HFF-Myc (cell line): ENCODE data around the gene PSORS1C1.

Experiments used
- DNase-seq: peaks from one replicate; pipeline ENCODE4 v3.0.0-alpha.2; 2011; ENCODE audit warnings: low read depth; ENCODE audit errors: extremely low read depth
- H3K4me3 ChIP-seq: replicated peaks from 2 replicates; pipeline ENCODE4 v1.5.1; 2011; ENCODE audit warnings: low read depth, mild to moderate bottlenecking, control low read depth, low read length
- TF ChIP-seq, protein P1 (sequence below): IDR thresholded peaks from 2 replicates; pipeline ENCODE4 v1.5.1; 2012; ENCODE audit warnings: mild to moderate bottlenecking, low read depth, low read length, control low read depth; ENCODE audit errors: missing control alignments

Gene PSORS1C1

DNA sequence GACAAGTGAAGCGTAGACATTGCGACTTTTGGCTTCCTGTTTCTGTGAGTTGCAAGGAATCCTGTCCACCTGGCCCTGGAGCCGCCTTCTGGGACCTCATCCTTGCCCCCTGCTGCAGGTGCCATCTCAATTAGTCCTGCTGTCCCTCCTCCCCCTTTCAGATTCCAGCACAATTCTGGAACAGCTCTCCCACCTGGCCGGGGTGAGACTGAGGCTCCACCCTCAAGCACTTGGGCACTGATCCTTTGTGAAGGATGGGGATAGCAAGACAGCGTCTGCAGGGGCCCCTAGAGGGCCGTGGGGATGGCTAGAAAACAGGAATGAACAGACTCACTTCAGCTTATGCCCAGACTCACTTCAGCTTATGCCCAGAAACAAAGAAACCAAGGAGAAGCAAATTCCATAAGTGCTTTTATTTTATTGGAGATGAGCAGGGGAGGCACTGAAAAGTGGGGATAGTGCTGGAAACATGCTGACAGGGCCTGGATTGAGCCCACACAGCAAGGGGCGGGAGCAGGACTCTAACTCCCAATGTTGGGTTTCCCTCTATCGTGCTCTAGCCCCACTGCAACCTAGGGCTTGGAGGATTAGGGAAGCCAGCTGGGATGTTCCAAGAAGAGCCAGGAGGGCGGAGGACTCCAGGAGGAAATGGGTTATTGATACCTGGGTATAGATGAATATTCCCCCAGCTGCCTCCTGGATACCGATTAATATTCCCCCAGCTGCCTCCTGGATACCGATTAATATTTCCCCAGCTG, 3.6 kb upstream of the PSORS1C1 start:
- no peak for DNase-seq
- TF ChIP-seq, protein P1, sequence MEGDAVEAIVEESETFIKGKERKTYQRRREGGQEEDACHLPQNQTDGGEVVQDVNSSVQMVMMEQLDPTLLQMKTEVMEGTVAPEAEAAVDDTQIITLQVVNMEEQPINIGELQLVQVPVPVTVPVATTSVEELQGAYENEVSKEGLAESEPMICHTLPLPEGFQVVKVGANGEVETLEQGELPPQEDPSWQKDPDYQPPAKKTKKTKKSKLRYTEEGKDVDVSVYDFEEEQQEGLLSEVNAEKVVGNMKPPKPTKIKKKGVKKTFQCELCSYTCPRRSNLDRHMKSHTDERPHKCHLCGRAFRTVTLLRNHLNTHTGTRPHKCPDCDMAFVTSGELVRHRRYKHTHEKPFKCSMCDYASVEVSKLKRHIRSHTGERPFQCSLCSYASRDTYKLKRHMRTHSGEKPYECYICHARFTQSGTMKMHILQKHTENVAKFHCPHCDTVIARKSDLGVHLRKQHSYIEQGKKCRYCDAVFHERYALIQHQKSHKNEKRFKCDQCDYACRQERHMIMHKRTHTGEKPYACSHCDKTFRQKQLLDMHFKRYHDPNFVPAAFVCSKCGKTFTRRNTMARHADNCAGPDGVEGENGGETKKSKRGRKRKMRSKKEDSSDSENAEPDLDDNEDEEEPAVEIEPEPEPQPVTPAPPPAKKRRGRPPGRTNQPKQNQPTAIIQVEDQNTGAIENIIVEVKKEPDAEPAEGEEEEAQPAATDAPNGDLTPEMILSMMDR, result no peak
- no peak overlapping the region for H3K4me3 ChIP-seq

DNA sequence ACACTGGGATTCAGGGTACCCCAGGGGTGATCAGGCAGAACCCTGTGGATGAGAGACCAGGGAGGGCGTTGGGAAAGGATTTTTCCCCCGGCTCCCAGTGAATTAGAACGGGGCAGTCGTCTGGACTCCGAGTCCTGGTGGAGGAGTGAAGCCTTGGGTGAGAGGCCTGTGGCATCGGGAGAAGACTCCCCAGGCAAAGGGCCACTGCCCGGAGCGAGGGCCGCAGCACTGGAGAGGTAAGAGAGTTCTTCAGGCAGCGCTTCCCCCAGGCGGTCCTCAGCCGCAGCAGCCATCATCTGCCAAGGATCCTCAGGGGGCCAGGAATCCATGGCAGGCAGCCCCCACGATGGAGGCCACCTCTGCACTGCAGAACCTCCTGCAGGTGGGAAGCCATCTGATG, 2.9 kb upstream of the PSORS1C1 start:
- TF ChIP-seq, protein P1, result no peak
- DNase-seq, result no peak
- no peak overlapping the region for H3K4me3 ChIP-seq

DNA sequence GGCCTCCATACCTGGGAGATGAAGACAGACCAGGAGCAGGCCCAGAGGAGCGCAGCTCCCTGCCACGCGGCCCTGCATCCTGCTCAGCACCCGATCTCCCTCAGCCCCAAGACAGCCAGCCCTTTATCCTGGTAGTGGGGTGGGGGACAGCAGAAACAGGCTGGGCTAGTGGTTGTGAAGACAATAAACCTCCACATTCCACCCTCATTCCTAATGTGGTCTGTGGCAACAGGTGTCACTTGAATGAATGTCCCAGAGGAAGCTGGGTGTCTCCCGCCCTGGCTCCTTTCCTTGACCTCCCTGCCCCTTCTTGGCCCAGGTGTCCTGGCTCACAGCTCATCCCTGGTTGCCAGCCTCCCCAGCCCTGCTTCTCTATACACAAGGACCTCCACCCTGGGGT, 2.1 kb upstream of the PSORS1C1 start, which contains the start of gene C6orf15:
Gene C6orf15 (minus strand): TSS at position 98 of the 400 bp plus-strand sequence. CDS start 20 bp downstream, at position 78.
- TF ChIP-seq, protein P1, result no peak
- no peak for DNase-seq
- no peak within 1 kb of the TSS for H3K4me3 ChIP-seq

DNA sequence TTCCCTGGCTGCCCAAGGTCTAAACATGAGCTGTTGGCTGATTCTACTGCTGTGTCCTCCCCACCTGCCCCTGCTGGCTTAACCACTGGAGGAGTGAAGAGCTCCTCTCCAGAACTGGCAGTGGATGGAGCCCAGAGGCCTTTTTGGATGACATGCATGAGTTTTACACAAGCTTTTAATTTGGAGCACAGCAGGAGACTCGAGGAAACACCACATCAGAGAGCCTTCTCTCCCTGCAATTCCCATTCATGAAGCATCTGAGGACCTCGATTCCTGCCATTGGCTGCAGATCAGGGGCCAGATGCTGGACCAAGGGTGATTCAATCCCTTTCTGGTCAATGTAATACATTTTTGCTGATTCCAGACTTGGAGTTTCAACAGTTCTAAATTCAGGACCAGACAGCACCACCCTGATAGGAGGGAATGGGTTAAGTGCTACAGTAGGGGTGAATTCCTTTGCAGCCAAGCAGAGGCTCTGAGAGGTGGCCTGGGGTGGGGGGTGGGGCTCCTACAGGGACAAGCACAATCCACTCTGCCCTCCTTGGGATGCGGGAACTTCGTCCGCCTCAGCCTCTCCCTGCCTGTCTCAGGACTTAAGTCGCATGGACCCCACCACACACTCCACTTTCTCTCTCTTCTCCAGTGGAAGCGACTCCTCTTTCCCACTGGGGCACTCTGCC, 599 bp upstream of the PSORS1C1 start:
- H3K4me3 ChIP-seq, result no peak overlapping the region
- TF ChIP-seq, protein P1, result no peak
- DNase-seq, result no peak

DNA sequence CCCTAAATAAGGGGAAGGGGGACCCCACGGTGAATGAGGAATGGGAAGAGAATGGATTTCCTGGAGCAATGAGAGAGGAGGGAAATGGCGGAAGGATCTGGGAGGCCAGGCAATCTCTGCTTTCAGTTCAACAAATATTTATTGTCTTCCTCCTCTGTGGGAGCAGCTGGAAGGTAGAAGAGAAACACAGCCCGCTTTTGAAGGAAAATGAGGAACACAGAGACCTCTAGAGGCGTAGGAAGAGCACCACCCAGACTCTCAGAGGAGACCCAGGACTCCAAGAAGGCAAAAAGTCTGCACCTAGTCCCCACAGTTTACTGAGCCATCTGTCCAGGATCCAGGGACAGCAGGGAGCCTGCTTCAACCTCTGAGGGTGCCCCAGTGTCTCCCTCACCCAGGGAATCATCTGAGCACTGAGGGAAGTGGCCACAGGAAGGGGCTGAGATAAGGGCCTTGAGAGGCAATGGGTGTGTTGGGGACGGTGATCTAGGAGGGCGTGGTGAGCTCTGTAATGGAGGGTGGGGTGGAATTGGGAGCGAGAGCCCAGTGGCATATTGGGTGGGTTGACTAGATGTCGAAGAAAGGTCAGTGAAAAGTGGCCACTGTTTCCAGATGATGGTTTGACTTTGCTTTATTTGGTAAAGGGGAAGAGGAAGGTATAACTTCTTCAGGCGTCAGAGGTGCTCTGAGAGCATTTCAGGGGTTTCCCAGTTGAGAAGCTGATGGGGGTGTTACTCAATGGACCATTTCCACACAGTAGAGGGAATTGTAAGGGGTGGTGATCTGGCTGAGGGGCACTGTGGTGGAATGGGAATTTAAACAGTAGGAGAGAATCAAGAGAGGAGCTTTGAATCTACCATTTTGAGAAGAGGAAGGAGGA, 610 bp downstream of the PSORS1C1 start:
- H3K4me3 ChIP-seq, result peak overlapping the region; percentile 1; the same call in 1 of the 2 replicates
- DNase-seq, result no peak
- TF ChIP-seq, protein P1, result peak; percentile 27

DNA sequence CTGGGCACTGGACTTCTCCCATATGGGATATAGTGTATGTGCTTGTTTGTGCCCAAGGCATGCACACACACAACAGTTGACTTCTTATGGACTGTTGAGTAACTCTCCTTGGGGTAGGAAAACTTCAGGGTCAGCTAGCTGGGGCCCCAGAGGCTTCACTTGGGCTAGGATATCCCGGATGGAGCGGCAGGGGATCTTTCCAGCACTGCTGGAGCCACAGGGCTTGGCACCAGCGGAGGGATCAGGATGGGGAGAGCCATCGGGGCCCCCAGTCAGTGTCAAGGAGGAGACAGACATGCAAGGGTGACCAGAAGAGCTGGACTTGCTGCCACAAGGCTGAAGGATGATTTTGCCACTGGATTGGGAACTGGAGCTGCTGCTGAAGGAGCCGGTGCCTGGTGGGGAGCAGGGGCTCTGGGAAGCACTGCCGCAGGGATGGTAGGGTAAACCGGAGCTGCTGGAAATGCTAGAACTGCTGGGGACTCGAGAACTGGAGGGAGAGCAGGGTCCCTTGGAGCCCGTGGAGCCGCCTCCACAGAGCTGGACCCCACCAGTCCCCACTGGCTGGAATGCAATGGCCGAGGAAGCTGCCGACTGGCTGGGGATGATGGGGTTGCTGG, 1.5 kb downstream of the PSORS1C1 start:
- no peak overlapping the region for H3K4me3 ChIP-seq
- DNase-seq, result no peak
- TF ChIP-seq, protein P1, result no peak
